Hepatocyte (in vitro differentiated cells): Measurements from ENCODE around the gene PHACTR2. TPM values are rescaled to one million over a fixed set of nuclear protein-coding genes. Genes with fewer than 3 reads are reported as not detected.

Experiments
- DNase-seq: peaks from one replicate; pipeline ENCODE4 v3.0.0-alpha.2; 2016; ENCODE audit warnings: low spot score
- H2AFZ ChIP-seq: fragments of 200-600 bp; sonication (generic); 2 replicates; pipeline ENCODE4 v1.6.0; 2016; ENCODE audit warnings: antibody characterized with exemption, mild to moderate bottlenecking
- H3K27ac ChIP-seq: fragments of 200-600 bp; sonication (generic); 2 replicates; pipeline ENCODE4 v1.5.1; 2016; ENCODE audit warnings: mild to moderate bottlenecking
- H3K27me3 ChIP-seq: fragments of 200-600 bp; sonication (generic); 2 replicates; pipeline ENCODE4 v1.6.1; 2016
- H3K36me3 ChIP-seq: fragments of 200-600 bp; sonication (generic); replicated peaks from 2 replicates; pipeline ENCODE4 v1.5.1; 2016; ENCODE audit warnings: low read depth; ENCODE audit not compliant: insufficient read depth
- H3K4me1 ChIP-seq: fragments of 200-600 bp; sonication (generic); 2 replicates; pipeline ENCODE4 v1.5.1; 2016; ENCODE audit warnings: mild to moderate bottlenecking, moderate library complexity; ENCODE audit not compliant: insufficient read depth
- H3K4me2 ChIP-seq: fragments of 200-600 bp; sonication (generic); 2 replicates; pipeline ENCODE4 v1.6.0; 2016
- H3K4me3 ChIP-seq: fragments of 200-600 bp; sonication (generic); 2 replicates; pipeline ENCODE4 v1.5.1; 2016; ENCODE audit warnings: mild to moderate bottlenecking
- H3K79me2 ChIP-seq: fragments of 200-600 bp; sonication (generic); 2 replicates; pipeline ENCODE4 v1.6.0; 2017; ENCODE audit warnings: mild to moderate bottlenecking
- H3K9me2 ChIP-seq: fragments of 200-600 bp; sonication (generic); replicated peaks from 2 replicates; pipeline ENCODE4 v1.6.0; 2017; ENCODE audit warnings: mild to moderate bottlenecking; ENCODE audit not compliant: insufficient read depth
- H3K9me3 ChIP-seq: fragments of 200-600 bp; sonication (generic); 2 replicates; pipeline ENCODE4 v1.5.1; 2016; ENCODE audit warnings: low read depth, mild to moderate bottlenecking
- H4K20me1 ChIP-seq: fragments of 200-600 bp; sonication (generic); 2 replicates; pipeline ENCODE4 v1.6.0; 2016; ENCODE audit warnings: mild to moderate bottlenecking; ENCODE audit not compliant: insufficient read depth, poor library complexity, severe bottlenecking
- EZH2 ChIP-seq: fragments of 200-600 bp; sonication (generic); IDR thresholded peaks from 2 replicates; pipeline ENCODE4 v1.6.1; 2016; ENCODE audit warnings: antibody characterized with exemption, mild to moderate bottlenecking, borderline replicate concordance
- EZH2phosphoT487 ChIP-seq: fragments of 200-600 bp; sonication (generic); IDR thresholded peaks from one replicate; pipeline ENCODE4 v1.6.1; 2018; ENCODE audit warnings: antibody characterized with exemption, mild to moderate bottlenecking, low read depth, moderate library complexity; ENCODE audit not compliant: unreplicated experiment, severe bottlenecking
- WGBS: methylation state at CpG from one replicate; pipeline ENCODE4 v1.1.6; 2016; ENCODE audit warnings: low lambda C conversion rate; ENCODE audit errors: missing lambda C conversion rate; 5-methylcytosine and 5-hydroxymethylcytosine counted together
- polyA plus RNA-seq: library from polyadenylated mRNA; unstranded; fragments of >200 nt; fragmentation: Nextera tagmentation; extraction: Ambion mirVana; gene quantifications from 2 replicates; pipeline ENCODE4 v1.2.1, GENCODE V29; 2016
- total RNA-seq: library from RNA; depleted of rRNA; stranded (reverse); fragments of >200 nt; gene quantifications from 2 replicates; pipeline ENCODE4 v1.2.3, GENCODE V29; 2014
- TF ChIP-seq, protein P1 (sequence below): fragments of 200-600 bp; sonication (generic); IDR thresholded peaks from 2 replicates; pipeline ENCODE4 v1.5.1; 2016; ENCODE audit warnings: antibody characterized with exemption, mild to moderate bottlenecking; ENCODE audit not compliant: poor library complexity

The PHACTR2 gene
- total and polyA plus RNA-seq, 2 experiments from 2014 or later: 86.6 to 111 TPM

DNA sequence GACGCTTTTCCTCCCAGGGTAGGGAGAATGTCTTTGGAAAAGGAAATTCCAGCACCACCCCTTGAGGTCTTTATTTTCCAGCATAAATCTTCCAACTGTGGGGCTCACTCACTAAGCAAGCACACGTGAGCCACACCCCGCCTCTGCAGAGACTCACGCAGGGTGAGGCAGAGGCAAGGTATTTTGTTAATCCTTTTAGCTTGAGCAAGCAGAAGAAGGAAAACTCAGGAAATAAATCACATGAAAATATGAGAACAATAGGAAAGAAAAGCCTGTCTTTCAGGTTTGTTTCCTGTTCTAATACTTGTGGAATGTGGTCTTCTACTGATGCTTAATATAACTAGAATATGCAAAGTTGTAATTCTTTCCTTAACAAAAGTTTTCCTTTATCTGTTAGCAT is 4.1 kb upstream of the PHACTR2 start:
- peak; percentile 89 for DNase-seq
- TF ChIP-seq, protein P1, sequence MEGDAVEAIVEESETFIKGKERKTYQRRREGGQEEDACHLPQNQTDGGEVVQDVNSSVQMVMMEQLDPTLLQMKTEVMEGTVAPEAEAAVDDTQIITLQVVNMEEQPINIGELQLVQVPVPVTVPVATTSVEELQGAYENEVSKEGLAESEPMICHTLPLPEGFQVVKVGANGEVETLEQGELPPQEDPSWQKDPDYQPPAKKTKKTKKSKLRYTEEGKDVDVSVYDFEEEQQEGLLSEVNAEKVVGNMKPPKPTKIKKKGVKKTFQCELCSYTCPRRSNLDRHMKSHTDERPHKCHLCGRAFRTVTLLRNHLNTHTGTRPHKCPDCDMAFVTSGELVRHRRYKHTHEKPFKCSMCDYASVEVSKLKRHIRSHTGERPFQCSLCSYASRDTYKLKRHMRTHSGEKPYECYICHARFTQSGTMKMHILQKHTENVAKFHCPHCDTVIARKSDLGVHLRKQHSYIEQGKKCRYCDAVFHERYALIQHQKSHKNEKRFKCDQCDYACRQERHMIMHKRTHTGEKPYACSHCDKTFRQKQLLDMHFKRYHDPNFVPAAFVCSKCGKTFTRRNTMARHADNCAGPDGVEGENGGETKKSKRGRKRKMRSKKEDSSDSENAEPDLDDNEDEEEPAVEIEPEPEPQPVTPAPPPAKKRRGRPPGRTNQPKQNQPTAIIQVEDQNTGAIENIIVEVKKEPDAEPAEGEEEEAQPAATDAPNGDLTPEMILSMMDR: no peak
- TF ChIP-seq EZH2phosphoT487 (no peak), EZH2 (no peak)
- no peak overlapping the region for H3K4me3 ChIP-seq
- 6% methylated on average over 4 of the region's 4 CpGs for WGBS
- H3K27ac ChIP-seq: peak overlapping the region; percentile 87
- no peaks in the 10 kb centered on the region for H3K27me3 ChIP-seq
- no peaks in the 10 kb centered on the region for H3K9me2 ChIP-seq
- H3K36me3 ChIP-seq: no peaks in the 10 kb centered on the region
- H4K20me1 ChIP-seq: no peaks in the 10 kb centered on the region
- peaks cover 39% of the 10 kb centered on the region for H3K4me1 ChIP-seq
- H3K4me2 ChIP-seq: peak overlapping the region; percentile 71
- peaks cover 15% of the 10 kb centered on the region for H3K79me2 ChIP-seq
- no peaks in the 10 kb centered on the region for H3K9me3 ChIP-seq
- H2AFZ ChIP-seq: no peak overlapping the region

DNA sequence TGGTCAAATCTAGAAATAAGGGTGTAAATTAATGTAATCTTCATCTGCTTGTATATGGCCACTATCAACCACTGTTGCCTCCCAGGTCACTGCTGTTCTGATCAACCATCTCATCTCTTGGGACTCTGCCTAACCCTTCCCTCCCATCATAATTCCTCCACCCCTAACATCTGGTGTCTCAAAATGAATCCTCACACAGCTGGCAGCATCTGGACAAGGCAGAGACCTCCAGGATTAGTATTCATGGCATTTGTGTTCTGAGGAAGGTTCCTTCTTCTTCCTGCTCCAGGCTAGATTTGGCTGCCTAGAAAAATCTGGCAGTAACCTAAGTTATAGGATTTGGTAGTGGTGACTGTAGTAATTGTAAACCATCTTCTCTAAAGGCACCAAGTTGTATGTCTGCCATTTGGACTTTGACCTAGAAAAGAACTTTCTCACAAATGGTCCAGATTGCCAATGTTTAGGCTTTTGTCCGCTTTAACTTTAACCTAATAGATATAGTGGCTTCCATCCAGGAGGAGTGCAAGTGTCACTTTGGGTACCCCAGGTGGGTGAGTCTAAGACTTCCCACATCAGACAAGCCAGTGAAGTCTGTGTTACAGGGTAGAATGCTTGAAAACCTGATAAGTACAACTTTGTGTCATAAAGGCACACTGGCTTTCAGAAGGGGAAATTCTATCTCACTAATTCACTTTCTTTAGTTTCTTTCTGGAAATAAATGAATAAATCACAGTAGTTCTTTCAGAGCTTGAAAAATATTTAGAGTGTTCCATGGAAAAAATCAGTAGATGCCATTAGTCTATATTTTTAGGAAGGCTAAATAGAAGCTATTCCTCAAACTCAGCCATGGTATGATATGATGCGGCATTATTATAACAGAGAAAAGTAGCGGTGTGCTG is 3.0 kb upstream of the PHACTR2 start:
- Histone ChIP-seq H3K4me1 (peaks cover 39% of the 10 kb centered on the region), H2AFZ (no peak overlapping the region), H3K36me3 (no peaks in the 10 kb centered on the region), H3K4me2 (peak overlapping the region; percentile 71), H3K9me3 (no peaks in the 10 kb centered on the region), H4K20me1 (no peaks in the 10 kb centered on the region), H3K9me2 (no peaks in the 10 kb centered on the region), H3K27ac (peak overlapping the region; percentile 87), H3K27me3 (no peaks in the 10 kb centered on the region), H3K79me2 (peaks cover 26% of the 10 kb centered on the region), H3K4me3 (no peak overlapping the region)
- WGBS: 76% methylated on average over 3 of the region's 3 CpGs
- DNase-seq: no peak
- TF ChIP-seq EZH2 (no peak), EZH2phosphoT487 (no peak)
- TF ChIP-seq, protein P1: no peak

DNA sequence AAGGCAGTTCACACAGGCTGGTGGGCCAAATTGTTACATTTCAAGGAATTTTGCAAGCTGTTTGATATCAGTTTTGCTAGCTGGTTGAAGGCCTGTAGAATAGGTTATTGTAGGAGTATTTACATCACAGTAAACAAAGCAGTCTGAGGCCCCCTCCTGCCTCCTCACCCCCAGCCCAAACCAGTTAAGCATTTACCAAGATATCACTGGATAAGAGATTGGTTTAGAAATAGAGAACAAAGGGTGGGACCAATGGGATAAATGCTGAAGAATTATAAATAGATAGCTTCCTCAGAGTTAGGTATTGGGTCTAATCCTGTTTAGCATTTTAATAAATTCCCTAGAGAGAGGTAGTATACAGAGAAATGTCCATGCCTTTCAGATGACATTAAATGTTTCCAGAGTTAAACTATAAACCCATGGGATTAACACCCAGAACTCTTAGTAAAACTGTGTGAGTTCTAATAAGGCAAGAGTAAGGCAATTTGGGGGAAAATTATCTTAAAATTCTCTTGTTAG is 2.3 kb upstream of the PHACTR2 start:
- no peak for DNase-seq
- Histone ChIP-seq H3K9me3 (no peaks in the 10 kb centered on the region), H3K27me3 (no peaks in the 10 kb centered on the region), H4K20me1 (no peaks in the 10 kb centered on the region), H3K36me3 (no peaks in the 10 kb centered on the region), H3K4me1 (peaks cover 39% of the 10 kb centered on the region), H3K27ac (peak overlapping the region; percentile 87), H3K4me2 (peak overlapping the region; percentile 71), H3K79me2 (peaks cover 33% of the 10 kb centered on the region), H3K9me2 (no peaks in the 10 kb centered on the region), H3K4me3 (no peak overlapping the region), H2AFZ (no peak overlapping the region)
- no peak for TF ChIP-seq EZH2
- no peak for TF ChIP-seq EZH2phosphoT487
- TF ChIP-seq, protein P1: no peak
